OCI-LY7 (cell line): ENCODE data around the gene RBM20. TPM values are rescaled to one million over a fixed set of nuclear protein-coding genes. Genes with fewer than 3 reads are reported as not detected.

Source experiments
- BruUV-seq: library from RNA; stranded (reverse); fragments of 400-500 nt; replicated peaks from 2 replicates; lab custom pipeline; 2021; lab: Mats Ljungman, UMichigan
- CTCF ChIA-PET: fragments of 300-600 bp; sonication (Branson Sonifier 250); formaldehyde crosslinking; loops from one replicate; lab custom pipeline; 2022; ENCODE audit warnings: antibody characterized with exemption; ENCODE audit not compliant: unreplicated experiment; lab: Charles Lee
- POLR2A ChIA-PET: fragments of 300-600 bp; sonication (Branson Sonifier 250); formaldehyde crosslinking; loops from one replicate; lab custom pipeline; 2022; ENCODE audit warnings: antibody characterized with exemption; lab: Charles Lee
- DNase-seq: peaks from one replicate; pipeline ENCODE4 v3.0.0-alpha.2; 2015; ENCODE audit warnings: low spot score
- H2AFZ ChIP-seq: fragments of 200-600 bp; sonication (generic), shearing (Covaris generic); 2 replicates; pipeline ENCODE4 v1.6.1; 2014; ENCODE audit warnings: mild to moderate bottlenecking, antibody characterized with exemption, low read length, moderate library complexity
- H3K27ac ChIP-seq: fragments of 200-600 bp; sonication (generic); 2 replicates; pipeline ENCODE4 v1.5.1; 2014; ENCODE audit warnings: mixed run types, low read depth, mild to moderate bottlenecking, moderate library complexity, low read length, inconsistent platforms; ENCODE audit not compliant: poor library complexity, severe bottlenecking
- H3K36me3 ChIP-seq: fragments of 200-600 bp; sonication (generic); 2 replicates; pipeline ENCODE4 v1.6.1; 2014; ENCODE audit warnings: mild to moderate bottlenecking, antibody characterized with exemption, low read length, moderate library complexity, mixed read lengths; ENCODE audit not compliant: insufficient read depth
- H3K4me1 ChIP-seq: fragments of 200-600 bp; sonication (generic); 2 replicates; pipeline ENCODE4 v1.5.1; 2014; ENCODE audit warnings: mild to moderate bottlenecking, low read length; ENCODE audit not compliant: insufficient read depth, poor library complexity, severe bottlenecking
- H3K4me2 ChIP-seq: fragments of 200-600 bp; sonication (generic); 2 replicates; pipeline ENCODE4 v1.6.1; 2014; ENCODE audit warnings: mild to moderate bottlenecking, low read length
- H3K4me3 ChIP-seq: fragments of 200-600 bp; sonication (generic); 2 replicates; pipeline ENCODE4 v1.5.1; 2014; ENCODE audit warnings: mild to moderate bottlenecking, low read depth, low read length; ENCODE audit not compliant: poor library complexity, severe bottlenecking
- H3K79me2 ChIP-seq: fragments of 200-600 bp; sonication (generic); 2 replicates; pipeline ENCODE4 v1.6.1; 2016; ENCODE audit warnings: low read depth, mild to moderate bottlenecking, low read length, moderate library complexity, mixed read lengths; ENCODE audit not compliant: insufficient read depth
- H3K9me2 ChIP-seq: fragments of 200-600 bp; sonication (generic); 2 replicates; pipeline ENCODE4 v1.6.1; 2016; ENCODE audit warnings: mild to moderate bottlenecking, low read length, mixed read lengths; ENCODE audit not compliant: insufficient read depth
- H3K9me3 ChIP-seq: fragments of 200-600 bp; sonication (generic); 2 replicates; pipeline ENCODE4 v1.6.1; 2014; ENCODE audit warnings: mild to moderate bottlenecking, mixed run types, low read length, mixed read lengths
- H4K20me1 ChIP-seq: fragments of 200-600 bp; sonication (generic); 2 replicates; pipeline ENCODE4 v1.6.1; 2014; ENCODE audit warnings: mild to moderate bottlenecking, antibody characterized with exemption, low read length, moderate library complexity, mixed read lengths; ENCODE audit not compliant: insufficient read depth
- CTCF ChIP-seq: fragments of 200-600 bp; sonication (generic); conservative IDR thresholded peaks from 2 replicates; pipeline ENCODE4 v1.5.1; 2014; ENCODE audit warnings: mild to moderate bottlenecking, antibody characterized with exemption, low read length, moderate library complexity, mixed read lengths
- EZH2phosphoT487 ChIP-seq: fragments of 200-600 bp; sonication (generic); IDR thresholded peaks from 2 replicates; pipeline ENCODE4 v1.6.1; 2018; ENCODE audit warnings: low read depth, borderline replicate concordance, mild to moderate bottlenecking, mixed run types, antibody characterized with exemption, low read length, moderate library complexity, mixed read lengths
- intact Hi-C: fragments of 100-400 bp; cut with micrococcal nuclease; formaldehyde crosslinking; loops from one replicate; pipeline ENCODE4 v1.10.0; 2022; ENCODE audit not compliant: unreplicated experiment
- total RNA-seq, 2 experiments: library from RNA; depleted of rRNA in 1 of 2; stranded (reverse); fragments of >200 nt in 1 of 2; shearing (Covaris generic) in 1 of 2; gene quantifications; 2 replicates each; pipeline ENCODE4 v1.2.3, GENCODE V29; 2014 to 2022

Gene RBM20
- total RNA-seq, 2 experiments from 2014 or later: 0.35 to 1.0 TPM

- ChIA-PET CTCF (interaction anchor here (0.9 to 1.5 kb wide), 2 partner anchors 17 to 133 kb away, joined by 3 to 4 read pairs; no protein-coding TSS in a partner anchor), POLR2A (interaction anchor here (0.6 to 1.7 kb wide), 8 partner anchors 12 to 867 kb away, joined by 3 to 5 read pairs (median 3); no protein-coding TSS in a partner anchor)
- Histone ChIP-seq H3K79me2 (no peaks in the 10 kb centered on the region), H4K20me1 (no peaks in the 10 kb centered on the region), H2AFZ (peak overlapping the region; percentile 72), H3K4me1 (peaks cover 54% of the 10 kb centered on the region), H3K4me2 (peak overlapping the region; percentile 71), H3K9me3 (no peaks in the 10 kb centered on the region), H3K4me3 (peak overlapping the region; percentile 40), H3K27ac (no peak overlapping the region), H3K36me3 (no peaks in the 10 kb centered on the region), H3K9me2 (no peaks in the 10 kb centered on the region)
- TF ChIP-seq CTCF: no peak
- intact Hi-C loops: loop anchor here (10.0 kb wide), 1 partner anchor 282 kb away; no protein-coding TSS in a partner anchor
- no peak for DNase-seq
- BruUV-seq: no TSS peak
These were observed 98.7 kb downstream of the RBM20 start for GRCh38 chr10:110742801-110743200.

- no TSS peak for BruUV-seq
- intact Hi-C loops: loop anchor here (10.0 kb wide), 1 partner anchor 280 kb away; no protein-coding TSS in a partner anchor
- H3K4me1 ChIP-seq: peaks cover 58% of the 10 kb centered on the region
- H2AFZ ChIP-seq: peak overlapping the region; percentile 43; the same call in 1 of the 2 replicates
- no peaks in the 10 kb centered on the region for H3K9me2 ChIP-seq
- ChIA-PET CTCF (no interaction called here), POLR2A (interaction anchor here (0.6 kb wide), 1 partner anchor 364 kb away, joined by 3 read pairs; no protein-coding TSS in a partner anchor)
- H3K9me3 ChIP-seq: peaks cover 8% of the 10 kb centered on the region
- H3K36me3 ChIP-seq: no peaks in the 10 kb centered on the region; the same call in 1 of the 2 replicates
- no peaks in the 10 kb centered on the region for H3K79me2 ChIP-seq
- H4K20me1 ChIP-seq: no peaks in the 10 kb centered on the region
- DNase-seq: no peak
- H3K4me3 ChIP-seq: no peak overlapping the region
- H3K27ac ChIP-seq: no peak overlapping the region
- no peak overlapping the region; the same call in 1 of the 2 replicates for H3K4me2 ChIP-seq
- TF ChIP-seq EZH2phosphoT487: no peak
- TF ChIP-seq CTCF: no peak
These were observed 100.6 kb downstream of the RBM20 start for GRCh38 chr10:110744782-110745181.

- Histone ChIP-seq H3K36me3 (no peaks in the 10 kb centered on the region; the same call in 1 of the 2 replicates), H3K4me2 (peak overlapping the region; percentile 39), H3K79me2 (no peaks in the 10 kb centered on the region), H3K27ac (no peak overlapping the region), H2AFZ (peak overlapping the region; percentile 10; the same call in 1 of the 2 replicates), H3K9me2 (no peaks in the 10 kb centered on the region), H4K20me1 (no peaks in the 10 kb centered on the region), H3K4me1 (peaks cover 58% of the 10 kb centered on the region), H3K9me3 (peaks cover 8% of the 10 kb centered on the region), H3K4me3 (no peak overlapping the region)
- no TSS peak for BruUV-seq
- ChIA-PET CTCF (no interaction called here), POLR2A (interaction anchor here (1.5 kb wide), 1 partner anchor 27 kb away, joined by 4 read pairs; no protein-coding TSS in a partner anchor)
- DNase-seq: peak; percentile 71
- intact Hi-C loops: loop anchor here (1.0 to 10.0 kb wide), 8 partner anchors 56 to 852 kb away; partner anchors contain the start of genes BBIP1 and SHOC2
- no peak for TF ChIP-seq EZH2phosphoT487
- TF ChIP-seq CTCF: peak; percentile 99
These were observed 102.2 kb downstream of the RBM20 start for GRCh38 chr10:110746254-110746826.
